Glomerular endothelial cell (primary cell): ENCODE measurements around the gene MEIG1. TPM values are rescaled to one million over a fixed set of nuclear protein-coding genes. Genes with fewer than 3 reads are reported as not detected.
"Not testable (repeated sequence)": the region's sequence is repeated elsewhere in the genome, so short reads cannot be mapped to it uniquely, and the experiment has no call there.

ENCODE experiments used
- DNase-seq: peaks from one replicate; pipeline ENCODE4 v3.0.0-alpha.2; 2011; ENCODE audit warnings: low read depth, low spot score; ENCODE audit errors: extremely low read depth
- total RNA-seq: library from RNA; depleted of rRNA; stranded (reverse); fragments of >200 nt; gene quantifications from 2 replicates; pipeline ENCODE4 v1.2.3, GENCODE V29; 2015

Gene MEIG1
- not detected in 2 replicates for total RNA-seq

GRCh38 chr10:14959221-14960057 is at the start of gene MEIG1:
TSS of gene MEIG1 (plus strand) at chr10:14959388. CDS start at chr10:14966469, 7,081 bp downstream.
- peak; percentile 52 for DNase-seq

GRCh38 chr10:14910953-14911352 is 48.2 kb upstream of the MEIG1 start:
- DNase-seq, result no peak

- no peak for DNase-seq
These were observed 47.4 kb upstream of the MEIG1 start for GRCh38 chr10:14911801-14912200.

- DNase-seq, result no peak
These were observed 42.6 kb upstream of the MEIG1 start for GRCh38 chr10:14916600-14916999.

- DNase-seq, result no peak
These were observed 41.4 kb upstream of the MEIG1 start for GRCh38 chr10:14917827-14918226.

GRCh38 chr10:14918964-14919363 is 40.2 kb upstream of the MEIG1 start:
- no peak for DNase-seq

- DNase-seq, result no peak
These were observed 35.2 kb upstream of the MEIG1 start for GRCh38 chr10:14924013-14924412.

GRCh38 chr10:14925268-14925667 is 33.9 kb upstream of the MEIG1 start:
- DNase-seq, result no peak

GRCh38 chr10:14926061-14926470 is 33.1 kb upstream of the MEIG1 start:
- DNase-seq, result no peak

GRCh38 chr10:14926722-14927416 is 32.3 kb upstream of the MEIG1 start:
- DNase-seq, result no peak

- DNase-seq, result no peak
These were observed 28.6 kb upstream of the MEIG1 start for GRCh38 chr10:14930610-14931009.

GRCh38 chr10:14936584-14936983 is 22.6 kb upstream of the MEIG1 start:
- DNase-seq, result no peak

- not testable (repeated sequence) for DNase-seq
These were observed 20.2 kb upstream of the MEIG1 start for GRCh38 chr10:14938971-14939370.

- not testable (repeated sequence) for DNase-seq
These were observed 16.8 kb upstream of the MEIG1 start for GRCh38 chr10:14942147-14942949.

GRCh38 chr10:14942950-14943338 is 16.2 kb upstream of the MEIG1 start:
- not testable (repeated sequence) for DNase-seq

- DNase-seq, result no peak
These were observed 14.1 kb upstream of the MEIG1 start for GRCh38 chr10:14945108-14945507.

GRCh38 chr10:14947268-14947667 is 11.9 kb upstream of the MEIG1 start:
- no peak for DNase-seq

- no peak for DNase-seq
These were observed 9.9 kb upstream of the MEIG1 start for GRCh38 chr10:14949291-14949690.

GRCh38 chr10:14952851-14953423 is 6.3 kb upstream of the MEIG1 start:
- no peak for DNase-seq

GRCh38 chr10:14953424-14954000 is 5.7 kb upstream of the MEIG1 start:
- no peak for DNase-seq
